ENCODE measurements around the gene LRRC46.

Gene LRRC46

DNA sequence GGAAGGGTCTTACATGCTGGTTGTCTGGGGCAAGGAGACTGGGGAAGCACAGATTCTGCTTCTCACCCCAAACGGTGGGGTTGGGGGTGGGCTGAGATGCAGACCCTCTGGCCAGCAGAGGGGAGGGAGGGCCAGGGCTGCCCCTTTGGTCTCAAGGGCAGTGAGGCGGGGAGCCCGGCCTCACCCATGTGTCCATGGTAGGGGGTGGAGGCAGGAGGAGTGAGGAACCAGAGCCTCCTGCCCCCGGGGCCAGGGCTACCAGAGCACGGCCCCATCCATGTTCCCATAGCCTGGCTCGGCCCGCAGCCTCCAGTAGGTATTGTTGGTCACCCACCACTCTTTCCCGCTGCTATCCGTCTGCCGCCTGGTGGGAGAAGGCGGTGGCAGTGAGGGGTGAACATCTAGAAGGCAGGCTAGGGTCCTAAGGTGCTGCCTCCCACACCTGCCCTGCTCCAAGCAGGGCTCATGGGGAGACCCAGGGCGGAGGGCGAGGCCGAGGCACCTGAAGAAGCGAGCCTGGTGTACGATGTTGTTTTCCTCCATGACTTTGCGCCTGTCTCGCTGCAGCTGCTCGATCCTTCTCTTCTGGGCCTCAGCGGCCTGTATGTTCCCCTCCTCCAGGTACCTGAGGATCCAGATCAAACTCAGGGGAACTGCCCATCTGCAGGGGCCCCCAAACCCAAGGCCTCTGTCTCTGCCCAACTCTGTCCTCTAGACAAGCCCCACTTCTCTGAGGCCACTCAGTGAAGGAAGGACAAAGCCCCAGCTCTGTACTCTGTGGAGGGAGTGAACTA is 23.2 kb upstream of the LRRC46 start:
- Histone ChIP-seq H3K9ac (no peak overlapping the region), H3K36me3 (peaks cover 68% of the 10 kb centered on the region), H3K9me3 (no peaks in the 10 kb centered on the region), H3K4me3 (no peak overlapping the region), H3K27me3 (no peaks in the 10 kb centered on the region), H3K4me1 (peaks cover 42% of the 10 kb centered on the region), H4K20me1 (peaks cover 14% of the 10 kb centered on the region; the same call in 1 of the 2 replicates), H3K27ac (no peak overlapping the region), H3K4me2 (no peak overlapping the region)
- TF ChIP-seq Cebpa-rat (IDR thresholded peaks at IDR 0.05) = no peak

DNA sequence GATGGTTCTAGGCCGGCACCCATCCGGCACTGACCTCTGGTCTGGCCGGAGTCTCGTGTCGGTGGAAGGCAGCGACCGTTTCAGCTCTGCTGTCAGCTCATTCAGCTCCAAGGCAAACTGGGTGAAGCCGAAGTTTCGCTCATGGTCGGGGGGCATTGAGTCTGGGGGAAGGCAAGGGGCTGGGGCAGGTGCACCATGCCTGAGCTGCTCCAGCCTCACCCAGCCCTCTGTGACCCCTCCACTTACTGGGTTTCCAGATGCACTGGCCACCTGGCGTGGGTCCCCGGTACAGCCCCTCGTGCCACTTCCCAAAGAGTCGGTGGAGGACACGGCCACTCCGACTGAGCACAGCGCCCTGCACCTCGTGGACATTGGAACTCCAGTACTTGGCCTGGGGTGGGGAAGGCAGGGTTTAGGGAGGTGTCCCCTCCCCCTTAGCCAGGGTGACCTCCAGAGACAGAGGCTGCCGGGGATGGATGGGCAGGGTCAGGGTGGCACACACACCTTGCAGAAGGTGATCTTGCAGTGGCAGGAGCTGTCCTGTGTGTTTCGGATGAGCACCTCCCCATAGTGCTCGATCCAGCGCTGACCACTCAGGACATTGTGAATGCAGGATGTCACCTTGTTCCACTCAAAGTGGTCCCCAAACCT is 22.5 kb upstream of the LRRC46 start:
- Histone ChIP-seq H3K9ac (no peak overlapping the region), H3K4me3 (no peak overlapping the region), H3K27ac (no peak overlapping the region), H3K36me3 (peaks cover 75% of the 10 kb centered on the region), H3K4me2 (no peak overlapping the region), H3K9me3 (no peaks in the 10 kb centered on the region), H3K4me1 (peaks cover 35% of the 10 kb centered on the region), H3K27me3 (no peaks in the 10 kb centered on the region), H4K20me1 (peaks cover 14% of the 10 kb centered on the region; the same call in 1 of the 2 replicates)
- no peak for TF ChIP-seq Cebpa-rat (IDR thresholded peaks at IDR 0.05)

- H3K4me3 ChIP-seq = no peak overlapping the region
- no peak overlapping the region for H3K4me2 ChIP-seq
- TF ChIP-seq Cebpa-rat (IDR thresholded peaks at IDR 0.05) = no peak
- peaks cover 22% of the 10 kb centered on the region for H3K4me1 ChIP-seq
- H3K9me3 ChIP-seq = no peaks in the 10 kb centered on the region
- peaks cover 88% of the 10 kb centered on the region for H3K36me3 ChIP-seq
- no peak overlapping the region for H3K9ac ChIP-seq
- H3K27ac ChIP-seq = no peak overlapping the region
- peaks cover 14% of the 10 kb centered on the region; the same call in 1 of the 2 replicates for H4K20me1 ChIP-seq
- no peaks in the 10 kb centered on the region for H3K27me3 ChIP-seq
Measured at GRCh38 chr17:47810200-47810821, 21.2 kb upstream of the LRRC46 start.

- no peaks in the 10 kb centered on the region for H3K27me3 ChIP-seq
- peaks cover 14% of the 10 kb centered on the region for H3K4me1 ChIP-seq
- H3K27ac ChIP-seq = no peak overlapping the region
- no peak overlapping the region for H3K9ac ChIP-seq
- no peaks in the 10 kb centered on the region for H3K9me3 ChIP-seq
- H3K4me2 ChIP-seq = no peak overlapping the region
- H3K36me3 ChIP-seq = peaks cover 96% of the 10 kb centered on the region
- no peak for TF ChIP-seq Cebpa-rat (IDR thresholded peaks at IDR 0.05)
- peaks cover 14% of the 10 kb centered on the region; the same call in 1 of the 2 replicates for H4K20me1 ChIP-seq
- H3K4me3 ChIP-seq = no peak overlapping the region
Measured at GRCh38 chr17:47810901-47811635, 20.4 kb upstream of the LRRC46 start.

GRCh38 chr17:47811709-47812108 is 19.8 kb upstream of the LRRC46 start:
- Histone ChIP-seq H3K4me2 (no peak overlapping the region), H3K27me3 (no peaks in the 10 kb centered on the region), H3K9ac (no peak overlapping the region), H4K20me1 (peaks cover 14% of the 10 kb centered on the region; the same call in 1 of the 2 replicates), H3K27ac (no peak overlapping the region), H3K4me1 (peaks cover 8% of the 10 kb centered on the region), H3K36me3 (peaks cover 99% of the 10 kb centered on the region), H3K4me3 (no peak overlapping the region), H3K9me3 (no peaks in the 10 kb centered on the region)
- no peak for TF ChIP-seq Cebpa-rat (IDR thresholded peaks at IDR 0.05)

GRCh38 chr17:47812146-47812920 is 19.1 kb upstream of the LRRC46 start:
- Histone ChIP-seq H3K27ac (no peak overlapping the region), H4K20me1 (peaks cover 14% of the 10 kb centered on the region; the same call in 1 of the 2 replicates), H3K27me3 (no peaks in the 10 kb centered on the region), H3K4me3 (no peak overlapping the region), H3K9ac (no peak overlapping the region), H3K4me2 (no peak overlapping the region), H3K36me3 (peaks cover 99% of the 10 kb centered on the region), H3K4me1 (peaks cover 2% of the 10 kb centered on the region; the same call in 1 of the 2 replicates), H3K9me3 (no peaks in the 10 kb centered on the region)
- TF ChIP-seq Cebpa-rat (IDR thresholded peaks at IDR 0.05) = no peak

- Histone ChIP-seq H3K27ac (no peak overlapping the region), H3K4me1 (no peaks in the 10 kb centered on the region), H3K9ac (no peak overlapping the region), H3K27me3 (no peaks in the 10 kb centered on the region), H3K4me2 (no peak overlapping the region), H3K4me3 (no peak overlapping the region), H4K20me1 (peaks cover 14% of the 10 kb centered on the region; the same call in 1 of the 2 replicates), H3K36me3 (peaks cover 99% of the 10 kb centered on the region), H3K9me3 (no peaks in the 10 kb centered on the region)
- no peak for TF ChIP-seq Cebpa-rat (IDR thresholded peaks at IDR 0.05)
Measured at GRCh38 chr17:47813077-47813476, 18.4 kb upstream of the LRRC46 start.

- peaks cover 99% of the 10 kb centered on the region for H3K36me3 ChIP-seq
- H3K27me3 ChIP-seq = no peaks in the 10 kb centered on the region
- H3K27ac ChIP-seq = no peak overlapping the region
- H3K4me3 ChIP-seq = no peak overlapping the region
- no peak overlapping the region for H3K9ac ChIP-seq
- no peak for TF ChIP-seq Cebpa-rat (IDR thresholded peaks at IDR 0.05)
- H3K4me1 ChIP-seq = no peaks in the 10 kb centered on the region
- no peaks in the 10 kb centered on the region for H3K9me3 ChIP-seq
- H4K20me1 ChIP-seq = peaks cover 14% of the 10 kb centered on the region; the same call in 1 of the 2 replicates
- H3K4me2 ChIP-seq = no peak overlapping the region
Measured at GRCh38 chr17:47813512-47814031, 17.9 kb upstream of the LRRC46 start.

All from BLaER1 (cell line).